Spleen (tissue), 7 donors: ENCODE data around the gene LAMC2.

ENCODE experiments used
- POLR2A ChIP-seq, 3 donors: fragments of 450-650 bp; IDR thresholded peaks; one replicate each; pipeline ENCODE4 v1.5.1; 2017; ENCODE audit warnings: antibody characterized with exemption in 3 of 3, mild to moderate bottlenecking in 1 of 3
- POLR2AphosphoS5 ChIP-seq, 3 donors: sonication (generic); formaldehyde crosslinking; IDR thresholded peaks; one replicate each; pipeline ENCODE4 v1.5.1; 2017; ENCODE audit warnings: antibody characterized with exemption in 3 of 3
- TF ChIP-seq, protein P1 (sequence below), 11 experiments: fragments of 200-600 bp in 7 of 11; fragments of 450-650 bp in 4 of 11; sonication (generic) in 4 of 11; IDR thresholded peaks in 8 of 11; conservative IDR thresholded peaks in 3 of 11; 1 replicate in 7 of 11; 2 replicates in 4 of 11; pipeline versions ENCODE4 v1.4.0 to v1.8.0; 2016 to 2021; ENCODE audit warnings: antibody characterized with exemption in 11 of 11, inconsistent platforms in 4 of 11, mild to moderate bottlenecking in 1 of 11
- donor health status: DM: no; HTN: no; CAD: no; lungs with moderate emphysema.
- donor health status: DM: no; HTN: no; CAD: no.
- donor health status: DM: no; HTN: no; CAD: no.

DNA sequence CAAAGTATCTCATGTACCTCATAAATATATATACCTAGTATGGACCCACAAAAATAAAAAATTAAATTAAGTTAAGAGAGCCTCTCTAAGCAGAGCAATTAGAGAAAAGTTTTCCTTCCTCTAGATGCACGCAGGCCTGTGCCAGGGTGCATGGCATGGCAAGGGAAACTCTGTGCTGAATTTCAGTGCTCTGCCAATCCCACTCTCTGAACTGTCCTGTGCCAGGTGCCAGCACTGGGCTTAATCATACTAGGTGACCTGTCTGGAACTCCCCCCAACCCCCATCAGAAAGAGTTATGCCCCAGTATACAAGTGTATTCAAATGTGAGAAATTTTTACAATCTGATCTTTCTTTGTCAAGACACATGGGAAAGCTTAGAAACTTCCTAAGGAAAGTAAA lies 10.4 kb upstream of the LAMC2 start:
- TF ChIP-seq, protein P1, sequence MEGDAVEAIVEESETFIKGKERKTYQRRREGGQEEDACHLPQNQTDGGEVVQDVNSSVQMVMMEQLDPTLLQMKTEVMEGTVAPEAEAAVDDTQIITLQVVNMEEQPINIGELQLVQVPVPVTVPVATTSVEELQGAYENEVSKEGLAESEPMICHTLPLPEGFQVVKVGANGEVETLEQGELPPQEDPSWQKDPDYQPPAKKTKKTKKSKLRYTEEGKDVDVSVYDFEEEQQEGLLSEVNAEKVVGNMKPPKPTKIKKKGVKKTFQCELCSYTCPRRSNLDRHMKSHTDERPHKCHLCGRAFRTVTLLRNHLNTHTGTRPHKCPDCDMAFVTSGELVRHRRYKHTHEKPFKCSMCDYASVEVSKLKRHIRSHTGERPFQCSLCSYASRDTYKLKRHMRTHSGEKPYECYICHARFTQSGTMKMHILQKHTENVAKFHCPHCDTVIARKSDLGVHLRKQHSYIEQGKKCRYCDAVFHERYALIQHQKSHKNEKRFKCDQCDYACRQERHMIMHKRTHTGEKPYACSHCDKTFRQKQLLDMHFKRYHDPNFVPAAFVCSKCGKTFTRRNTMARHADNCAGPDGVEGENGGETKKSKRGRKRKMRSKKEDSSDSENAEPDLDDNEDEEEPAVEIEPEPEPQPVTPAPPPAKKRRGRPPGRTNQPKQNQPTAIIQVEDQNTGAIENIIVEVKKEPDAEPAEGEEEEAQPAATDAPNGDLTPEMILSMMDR (IDR thresholded peaks at IDR 0.05 in 8 of 11, conservative IDR thresholded peaks at IDR 0.05 in 3 of 11) = no peak
- no peak for TF ChIP-seq POLR2A (IDR thresholded peaks at IDR 0.05)
- TF ChIP-seq POLR2AphosphoS5 (IDR thresholded peaks at IDR 0.05) = no peak
